Loucy (cell line): Measurements from ENCODE around the gene KNDC1.

Experiments
- EZH2phosphoT487 ChIP-seq: fragments of 200-600 bp; IDR thresholded peaks from 2 replicates; pipeline ENCODE4 v1.6.1; 2018; ENCODE audit warnings: antibody characterized with exemption, mild to moderate bottlenecking, moderate library complexity, borderline replicate concordance
- TF ChIP-seq, protein P1 (sequence below): fragments of 200-600 bp; sonication (generic); conservative IDR thresholded peaks from 2 replicates; pipeline ENCODE4 v1.5.1; 2014; ENCODE audit warnings: mild to moderate bottlenecking, antibody characterized with exemption, low read length

- TF ChIP-seq, protein P1, sequence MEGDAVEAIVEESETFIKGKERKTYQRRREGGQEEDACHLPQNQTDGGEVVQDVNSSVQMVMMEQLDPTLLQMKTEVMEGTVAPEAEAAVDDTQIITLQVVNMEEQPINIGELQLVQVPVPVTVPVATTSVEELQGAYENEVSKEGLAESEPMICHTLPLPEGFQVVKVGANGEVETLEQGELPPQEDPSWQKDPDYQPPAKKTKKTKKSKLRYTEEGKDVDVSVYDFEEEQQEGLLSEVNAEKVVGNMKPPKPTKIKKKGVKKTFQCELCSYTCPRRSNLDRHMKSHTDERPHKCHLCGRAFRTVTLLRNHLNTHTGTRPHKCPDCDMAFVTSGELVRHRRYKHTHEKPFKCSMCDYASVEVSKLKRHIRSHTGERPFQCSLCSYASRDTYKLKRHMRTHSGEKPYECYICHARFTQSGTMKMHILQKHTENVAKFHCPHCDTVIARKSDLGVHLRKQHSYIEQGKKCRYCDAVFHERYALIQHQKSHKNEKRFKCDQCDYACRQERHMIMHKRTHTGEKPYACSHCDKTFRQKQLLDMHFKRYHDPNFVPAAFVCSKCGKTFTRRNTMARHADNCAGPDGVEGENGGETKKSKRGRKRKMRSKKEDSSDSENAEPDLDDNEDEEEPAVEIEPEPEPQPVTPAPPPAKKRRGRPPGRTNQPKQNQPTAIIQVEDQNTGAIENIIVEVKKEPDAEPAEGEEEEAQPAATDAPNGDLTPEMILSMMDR, result no peak
- no peak for TF ChIP-seq EZH2phosphoT487
Measured at GRCh38 chr10:133224756-133225372, 64.8 kb downstream of the KNDC1 start.
